ENCODE results near the gene URB1. TPM values are rescaled to one million over a fixed set of nuclear protein-coding genes. Genes with fewer than 3 reads are reported as not detected.

The URB1 gene
- total and polyA plus RNA-seq, 2 donors (not counting 3 experiments of a cell fraction or from before 2014, with no cell fraction given): 8.0 to 27.3 TPM

GRCh38 chr21:32329331-32329730 lies 63.5 kb downstream of the URB1 start:
- intact Hi-C loops (cut with micrococcal nuclease) (no loop called here), dilution Hi-C loops (cut with MboI; ENCODE audit: extremely low pct_ligation_motif_present, low sequenced_read_pairs) (no loop called here)
- ChIA-PET CTCF (interaction anchor here (0.6 to 2.0 kb wide), 5 partner anchors 23 to 303 kb away, joined by 3 to 8 read pairs (median 3); no protein-coding TSS in a partner anchor), POLR2A (interaction anchor here (0.8 kb wide), 1 partner anchor 44 kb away, joined by 6 read pairs; no protein-coding TSS in a partner anchor)
- Histone ChIP-seq H2AFZ (ENCODE audit: low read depth, low read length) (no peak overlapping the region), H3K27me3 (ENCODE audit: control insufficient read depth in 2 of 2, insufficient read depth in 2 of 2, low read length in 2 of 2) (no peaks in the 10 kb centered on the region), H3K9ac (replicated peaks; ENCODE audit: extremely low read depth, insufficient read depth, low read length) (no peak overlapping the region), H3K27ac (ENCODE audit: insufficient read depth, low read depth, low read length) (peak overlapping the region; percentile 77), H3K4me3 (replicated peaks in 1 of 3; ENCODE audit: insufficient read depth in 1 of 3, low read depth in 1 of 3, low read length in 3 of 3) (no peak overlapping the region), H3K4me2 (ENCODE audit: insufficient read depth, low read length) (no peak overlapping the region), H4K20me1 (replicated peaks; ENCODE audit: control insufficient read depth, extremely low read depth, insufficient read depth, low read length) (no peaks in the 10 kb centered on the region), H3K9me1 (replicated peaks; ENCODE audit: control insufficient read depth, extremely low read depth, insufficient read depth, low read length) (no peaks in the 10 kb centered on the region), H3K79me2 (ENCODE audit: control insufficient read depth, insufficient read depth, low read length) (no peaks in the 10 kb centered on the region), H3K4me1 (ENCODE audit: control insufficient read depth, extremely low read depth, insufficient read depth, low read length) (peaks cover 29% of the 10 kb centered on the region), H3K36me3 (ENCODE audit: control insufficient read depth in 2 of 2, extremely low read depth in 1 of 2, insufficient read depth in 2 of 2, low read length in 2 of 2) (peaks cover 13 to 28% of the 10 kb centered on the region in 2 experiments), H3K9me3 (replicated peaks; ENCODE audit: control insufficient read depth, insufficient read depth, low read length) (no peaks in the 10 kb centered on the region)
- DNase-seq (ENCODE audit: low read depth, low spot score) (peak; percentile 79), FAIRE-seq (no peak)
- BruUV-seq (replicated peaks): TSS peak; percentile 63
- TF ChIP-seq CTCF (IDR thresholded peaks at IDR 0.05; ENCODE audit: extremely low read depth in 1 of 2, insufficient read depth in 1 of 2, low read depth in 1 of 2, low read length in 2 of 2) (no peak), MAX (IDR thresholded peaks at IDR 0.05; ENCODE audit: insufficient read depth, insufficient read length) (no peak), JUN (IDR thresholded peaks at IDR 0.05; ENCODE audit: borderline replicate concordance, insufficient read depth, insufficient read length, low read depth) (no peak), EZH2 (IDR thresholded peaks at IDR 0.05; ENCODE audit: borderline replicate concordance, low read depth, low read length, severe bottlenecking) (no peak), POLR2AphosphoS5 (IDR thresholded peaks at IDR 0.05; ENCODE audit: insufficient read depth, low read depth, low read length) (no peak), MYC (IDR thresholded peaks at IDR 0.05; ENCODE audit: low read depth, low read length) (no peak), POLR2A (IDR thresholded peaks at IDR 0.05; ENCODE audit: low read depth, low read length) (no peak)

Measured in endothelial cell of umbilical vein (primary cell).